Chondrocyte (in vitro differentiated cells): Measurements from ENCODE around the gene KCNAB1. TPM values are rescaled to one million over a fixed set of nuclear protein-coding genes. Genes with fewer than 3 reads are reported as not detected.
A peak's percentile ranks its signal among the peaks of the same experiment; 100 is the strongest.

Experiments
- DNase-seq: peaks from one replicate; pipeline ENCODE4 v3.0.0; 2021; ENCODE audit warnings: mixed read lengths, low spot score
- H3K27ac Mint-ChIP-seq: one replicate; pipeline ENCODE4 v1.8.0; 2021; ENCODE audit warnings: mild to moderate bottlenecking, moderate library complexity, mixed read lengths; ENCODE audit not compliant: unreplicated experiment
- H3K27me3 Mint-ChIP-seq: 2 replicates; pipeline ENCODE4 v1.8.0; 2021; ENCODE audit warnings: low read depth, mixed read lengths
- H3K36me3 Mint-ChIP-seq: 2 replicates; pipeline ENCODE4 v1.8.0; 2021; ENCODE audit warnings: low read depth, mixed read lengths
- H3K4me1 Mint-ChIP-seq: 2 replicates; pipeline ENCODE4 v1.8.0; 2021; ENCODE audit warnings: low read depth, mild to moderate bottlenecking, mixed read lengths
- H3K4me3 Mint-ChIP-seq: one replicate; pipeline ENCODE4 v1.8.0; 2021; ENCODE audit warnings: mild to moderate bottlenecking, moderate library complexity, mixed read lengths; ENCODE audit not compliant: unreplicated experiment
- H3K9me3 Mint-ChIP-seq: 2 replicates; pipeline ENCODE4 v1.8.0; 2021; ENCODE audit warnings: low read depth, mixed read lengths
- total RNA-seq: library from RNA; stranded (reverse); gene quantifications from 3 replicates; pipeline ENCODE4 v1.2.1, GENCODE V29; 2021
- TF ChIP-seq, protein P1 (sequence below): fragments of 200-600 bp; sonication (generic); IDR thresholded peaks from 2 replicates; pipeline ENCODE4 v1.5.0; 2021; ENCODE audit warnings: antibody characterized with exemption, mild to moderate bottlenecking, moderate library complexity

KCNAB1 gene
- total RNA-seq, 1 donor from 2014 or later, result 3.4 TPM

DNA sequence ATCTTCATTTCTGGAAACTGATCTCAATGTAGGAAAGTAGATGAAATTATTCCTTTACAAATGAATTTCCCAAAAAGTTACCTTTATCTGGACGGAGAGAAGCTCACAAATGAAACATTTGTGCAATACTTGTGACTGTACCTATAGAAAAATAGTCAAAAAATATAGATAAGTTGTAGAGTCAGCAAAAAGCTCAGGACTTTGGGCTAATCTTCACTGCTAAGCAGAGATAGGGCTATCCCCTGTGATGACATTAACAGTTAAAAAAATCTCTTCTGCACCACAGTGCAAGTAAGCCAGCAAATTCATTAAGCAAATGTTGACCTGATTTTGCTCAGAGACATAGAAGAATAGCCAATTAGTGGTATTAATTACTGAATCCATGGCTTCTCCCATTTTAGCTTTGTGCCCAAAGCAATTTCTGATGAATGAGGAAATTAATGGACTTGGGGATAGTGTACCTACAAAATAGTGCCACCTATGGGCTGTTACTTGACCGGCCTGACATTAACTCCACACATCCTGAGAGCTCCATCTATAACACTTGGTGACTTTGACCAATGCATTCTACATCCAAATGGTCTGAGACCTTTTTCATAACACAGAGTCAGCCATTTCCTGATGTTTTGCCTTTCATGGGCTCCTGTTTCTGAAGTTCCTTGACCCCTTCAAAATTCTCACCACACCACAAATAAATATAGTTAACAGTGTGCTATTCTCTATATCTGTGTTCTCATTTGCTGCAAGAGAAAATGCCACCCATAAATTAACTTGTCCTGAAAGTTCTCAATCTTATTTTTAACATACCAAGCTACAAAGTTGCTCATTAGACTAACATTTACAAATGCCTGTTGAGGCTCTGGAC, 329.6 kb downstream of the KCNAB1 start:
- no peaks in the 10 kb centered on the region for H3K9me3 Mint-ChIP-seq
- no peak overlapping the region for H3K27ac Mint-ChIP-seq
- peaks cover 2% of the 10 kb centered on the region for H3K36me3 Mint-ChIP-seq
- peaks cover 14% of the 10 kb centered on the region for H3K4me1 Mint-ChIP-seq
- TF ChIP-seq, protein P1, sequence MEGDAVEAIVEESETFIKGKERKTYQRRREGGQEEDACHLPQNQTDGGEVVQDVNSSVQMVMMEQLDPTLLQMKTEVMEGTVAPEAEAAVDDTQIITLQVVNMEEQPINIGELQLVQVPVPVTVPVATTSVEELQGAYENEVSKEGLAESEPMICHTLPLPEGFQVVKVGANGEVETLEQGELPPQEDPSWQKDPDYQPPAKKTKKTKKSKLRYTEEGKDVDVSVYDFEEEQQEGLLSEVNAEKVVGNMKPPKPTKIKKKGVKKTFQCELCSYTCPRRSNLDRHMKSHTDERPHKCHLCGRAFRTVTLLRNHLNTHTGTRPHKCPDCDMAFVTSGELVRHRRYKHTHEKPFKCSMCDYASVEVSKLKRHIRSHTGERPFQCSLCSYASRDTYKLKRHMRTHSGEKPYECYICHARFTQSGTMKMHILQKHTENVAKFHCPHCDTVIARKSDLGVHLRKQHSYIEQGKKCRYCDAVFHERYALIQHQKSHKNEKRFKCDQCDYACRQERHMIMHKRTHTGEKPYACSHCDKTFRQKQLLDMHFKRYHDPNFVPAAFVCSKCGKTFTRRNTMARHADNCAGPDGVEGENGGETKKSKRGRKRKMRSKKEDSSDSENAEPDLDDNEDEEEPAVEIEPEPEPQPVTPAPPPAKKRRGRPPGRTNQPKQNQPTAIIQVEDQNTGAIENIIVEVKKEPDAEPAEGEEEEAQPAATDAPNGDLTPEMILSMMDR, result peak; percentile 75
- no peak overlapping the region for H3K4me3 Mint-ChIP-seq
- no peak for DNase-seq
- H3K27me3 Mint-ChIP-seq, result no peaks in the 10 kb centered on the region

DNA sequence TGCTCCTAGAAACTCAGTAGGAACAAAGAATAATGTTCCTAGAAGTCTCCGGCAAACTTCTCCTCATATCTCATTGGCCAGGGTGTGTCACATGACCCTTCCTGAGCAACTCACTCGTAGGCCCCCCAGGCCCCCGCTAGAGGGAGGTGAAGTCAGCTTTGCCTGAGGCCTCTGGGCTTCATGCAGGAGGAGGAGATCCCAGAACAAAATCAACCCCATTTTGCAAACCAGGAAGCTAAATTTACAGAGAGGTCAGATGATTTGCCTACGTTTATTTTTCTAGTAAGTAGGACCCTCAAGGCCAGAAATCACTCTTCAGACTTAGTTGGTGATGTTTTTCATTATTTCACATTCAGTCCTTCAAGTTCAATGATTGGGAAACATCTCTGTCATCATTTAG, 335.5 kb downstream of the KCNAB1 start:
- TF ChIP-seq, protein P1, result no peak
- no peaks in the 10 kb centered on the region for H3K27me3 Mint-ChIP-seq
- no peaks in the 10 kb centered on the region for H3K9me3 Mint-ChIP-seq
- H3K4me3 Mint-ChIP-seq, result no peak overlapping the region
- H3K36me3 Mint-ChIP-seq, result no peaks in the 10 kb centered on the region
- H3K27ac Mint-ChIP-seq, result no peak overlapping the region
- DNase-seq, result no peak
- H3K4me1 Mint-ChIP-seq, result peaks cover 19% of the 10 kb centered on the region

DNA sequence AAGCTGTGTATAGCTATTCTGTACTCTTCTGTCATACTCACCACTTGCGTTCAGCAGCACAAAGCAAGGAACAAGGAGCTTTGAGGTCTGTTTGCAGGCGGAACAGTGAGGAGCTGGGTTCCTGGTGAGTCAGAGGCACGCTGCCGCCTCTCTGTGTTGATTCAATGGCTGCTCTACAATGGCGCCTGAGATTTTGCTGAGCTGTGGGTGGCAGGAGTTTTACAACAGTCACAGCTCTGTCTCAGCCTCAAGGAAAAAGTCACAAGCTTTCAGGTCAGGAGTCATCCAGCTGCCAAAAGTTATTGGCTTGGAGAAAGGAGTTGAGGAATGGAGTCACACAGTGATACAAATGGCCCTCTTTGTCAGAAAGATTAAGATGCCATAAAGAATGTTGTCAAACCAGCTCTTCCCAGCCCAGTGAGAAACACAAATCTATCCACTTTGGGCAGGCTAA, 336.4 kb downstream of the KCNAB1 start:
- no peaks in the 10 kb centered on the region for H3K36me3 Mint-ChIP-seq
- no peak for DNase-seq
- no peak overlapping the region for H3K4me3 Mint-ChIP-seq
- no peaks in the 10 kb centered on the region for H3K27me3 Mint-ChIP-seq
- peak overlapping the region; percentile 85 for H3K27ac Mint-ChIP-seq
- peaks cover 16% of the 10 kb centered on the region for H3K4me1 Mint-ChIP-seq
- no peaks in the 10 kb centered on the region for H3K9me3 Mint-ChIP-seq
- TF ChIP-seq, protein P1, result no peak

DNA sequence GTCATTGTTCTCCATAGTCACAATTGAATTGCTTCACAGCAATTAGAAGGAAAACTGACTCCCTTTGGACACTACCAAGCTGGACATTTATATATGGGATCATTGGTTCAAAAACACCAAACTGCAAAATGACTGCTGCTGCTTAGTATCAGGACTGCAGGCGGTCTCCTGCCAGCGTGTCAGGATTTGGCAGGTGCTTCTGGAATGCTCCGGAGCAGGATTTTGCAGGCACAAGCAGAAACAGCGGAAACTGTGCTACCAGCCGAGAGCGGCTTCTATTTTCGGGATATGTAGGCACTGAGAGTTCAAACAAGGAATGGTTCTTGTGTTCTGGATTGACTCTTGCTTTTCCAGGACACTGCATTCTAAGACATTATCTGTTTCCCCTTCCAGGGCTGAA, 339.1 kb downstream of the KCNAB1 start:
- H3K27me3 Mint-ChIP-seq, result no peaks in the 10 kb centered on the region
- no peak for DNase-seq
- no peak overlapping the region for H3K27ac Mint-ChIP-seq
- H3K9me3 Mint-ChIP-seq, result no peaks in the 10 kb centered on the region
- TF ChIP-seq, protein P1, result no peak
- no peaks in the 10 kb centered on the region for H3K36me3 Mint-ChIP-seq
- H3K4me1 Mint-ChIP-seq, result peaks cover 16% of the 10 kb centered on the region
- H3K4me3 Mint-ChIP-seq, result no peak overlapping the region

DNA sequence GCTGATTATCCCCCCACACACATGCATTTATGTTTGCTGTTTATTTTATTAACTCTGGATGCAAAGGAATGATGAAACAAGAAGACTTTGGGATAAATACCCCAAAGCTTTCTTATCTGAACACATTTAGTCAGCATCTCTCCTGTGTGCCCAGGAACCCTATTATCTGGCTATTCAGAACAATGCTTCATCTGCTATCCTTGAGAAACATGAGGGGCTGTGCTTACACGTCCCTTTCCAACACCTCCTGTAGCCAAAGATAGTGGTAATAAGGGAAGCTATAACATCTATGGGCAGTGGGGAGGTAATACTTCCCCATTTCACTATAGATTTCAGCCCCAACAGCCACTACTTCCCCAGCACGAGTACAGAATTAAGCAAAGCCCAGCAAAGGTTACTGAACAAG, 339.8 kb downstream of the KCNAB1 start:
- Mint-ChIP-seq H3K9me3 (no peaks in the 10 kb centered on the region), H3K36me3 (no peaks in the 10 kb centered on the region), H3K27me3 (no peaks in the 10 kb centered on the region), H3K4me1 (peaks cover 20% of the 10 kb centered on the region), H3K4me3 (no peak overlapping the region), H3K27ac (no peak overlapping the region)
- DNase-seq, result no peak
- TF ChIP-seq, protein P1, result no peak
